DMS79 treated with DMSO at 0.1 percent for 48 hours (cell line): ENCODE data around the gene PPP2R2D.
"Not testable (repeated sequence)": the region's sequence is repeated elsewhere in the genome, so short reads cannot be mapped to it uniquely, and the experiment has no call there.

Experiments used
- DNase-seq: peaks from one replicate; lab custom pipeline; 2025; lab: John Stamatoyannopoulos, UW

PPP2R2D gene

DNA sequence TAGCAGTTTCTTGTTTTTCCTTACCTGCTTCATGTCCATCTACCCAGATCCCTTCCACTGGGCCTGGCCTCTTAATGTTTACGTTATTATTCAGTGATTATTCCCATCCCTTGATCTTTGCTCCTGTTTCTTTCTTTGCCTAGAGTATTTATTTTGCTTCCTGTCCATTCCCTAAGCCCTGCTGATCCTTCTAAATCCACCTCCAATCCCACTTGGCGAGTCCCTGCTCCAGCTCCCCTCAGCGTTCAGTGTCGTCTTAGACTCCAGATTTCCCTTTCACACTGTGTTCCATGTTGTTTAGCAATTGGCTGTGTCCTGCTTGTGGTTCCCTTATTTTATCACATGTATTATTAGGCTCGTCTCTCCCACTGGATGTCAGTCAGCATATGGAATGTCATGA lies 7.3 kb downstream of the PPP2R2D start:
- no peak for DNase-seq

GRCh38 chr10:131909014-131909808 lies 8.4 kb downstream of the PPP2R2D start:
- DNase-seq: no peak

DNA sequence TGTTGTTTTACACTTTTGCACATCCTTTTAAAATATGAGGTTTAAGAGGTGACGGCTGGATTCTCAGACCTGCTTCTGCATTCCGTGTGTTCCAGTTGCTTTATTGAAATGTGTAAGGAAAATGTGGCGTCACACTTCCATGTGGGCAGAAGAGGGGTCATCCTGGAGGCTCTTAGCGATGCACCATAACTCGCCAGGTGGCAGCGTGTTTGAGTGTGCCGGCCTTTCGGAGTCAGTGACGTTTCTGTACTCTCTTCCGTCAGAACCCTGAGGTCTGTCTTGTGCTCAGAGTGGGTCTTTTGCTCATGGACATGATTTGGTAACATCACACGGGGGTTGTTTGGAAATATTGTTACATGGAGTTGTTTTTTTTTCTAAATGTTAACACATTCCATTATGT lies 9.1 kb downstream of the PPP2R2D start:
- no peak for DNase-seq

DNA sequence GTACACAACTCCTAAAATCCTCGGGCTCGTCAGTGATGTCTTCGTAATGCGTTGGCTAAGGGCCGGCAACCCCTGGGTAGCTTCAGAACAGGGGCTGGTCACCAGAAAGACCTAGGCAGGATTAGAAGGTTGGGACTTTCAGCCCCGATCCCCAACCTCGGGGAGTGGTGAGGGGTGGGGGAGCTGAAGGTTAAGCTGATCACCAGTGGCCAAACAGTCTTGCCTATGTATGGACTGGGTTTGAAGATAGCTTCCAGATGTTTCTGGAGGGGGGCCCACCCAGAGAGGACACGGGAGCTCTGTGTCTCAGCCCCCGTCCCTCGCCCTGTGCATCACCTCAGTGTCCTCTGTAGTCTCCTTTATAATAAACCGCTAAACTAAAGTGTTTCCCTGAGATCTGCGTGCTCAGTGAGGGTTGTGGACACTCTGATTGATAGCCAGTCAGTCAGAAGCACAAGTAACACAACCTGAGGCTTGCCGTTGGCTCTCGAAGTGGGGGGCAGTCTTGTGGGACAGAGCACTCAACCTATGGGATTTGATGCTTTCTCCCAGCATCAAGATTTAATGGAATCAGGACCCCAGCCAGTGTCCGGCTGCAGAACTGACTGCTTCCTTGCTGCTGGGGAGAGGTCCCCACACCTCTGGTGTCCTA lies 10.0 kb downstream of the PPP2R2D start:
- DNase-seq: no peak

DNA sequence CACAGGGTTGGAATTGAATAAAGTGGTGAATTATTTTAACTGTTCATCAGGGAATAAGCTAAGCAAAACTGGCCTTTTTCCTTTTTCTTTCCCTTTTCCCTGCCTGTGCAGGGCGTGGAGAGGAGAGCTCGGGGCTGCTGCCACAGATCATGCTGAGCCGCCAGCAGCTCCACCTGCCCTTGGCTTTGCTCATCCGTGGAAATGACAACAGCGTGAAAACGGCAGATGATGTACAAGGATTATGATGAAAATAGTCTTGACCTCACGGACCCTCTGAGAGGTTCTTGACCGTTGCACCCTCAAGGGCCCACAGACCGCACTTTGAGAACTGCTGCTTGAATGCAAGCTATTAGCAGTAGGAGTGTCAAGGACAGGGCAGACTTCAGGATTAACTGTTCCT lies 10.6 kb downstream of the PPP2R2D start:
- DNase-seq: peak; percentile 3

DNA sequence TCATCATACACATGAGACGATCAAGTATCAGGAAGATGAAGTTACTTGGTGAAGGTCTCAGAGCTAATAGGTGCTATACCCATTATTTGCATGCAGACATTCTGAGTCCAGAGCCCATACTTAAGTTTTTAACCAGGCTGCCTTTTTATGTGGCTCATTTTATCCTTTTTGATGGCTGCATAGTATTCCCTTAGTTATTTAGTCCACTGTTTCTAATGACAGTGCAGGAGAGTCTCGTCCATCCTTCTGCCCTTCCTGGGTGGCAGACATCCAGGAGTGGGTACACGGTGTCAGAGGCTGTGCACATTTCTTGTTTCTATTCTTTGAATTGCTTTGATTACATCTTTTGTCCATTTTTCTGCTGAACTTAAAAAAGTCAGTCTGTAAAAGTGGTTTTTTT lies 11.8 kb downstream of the PPP2R2D start:
- DNase-seq: no peak

- no peak for DNase-seq
Observed at GRCh38 chr10:131915484-131915883, 14.7 kb downstream of the PPP2R2D start.

DNA sequence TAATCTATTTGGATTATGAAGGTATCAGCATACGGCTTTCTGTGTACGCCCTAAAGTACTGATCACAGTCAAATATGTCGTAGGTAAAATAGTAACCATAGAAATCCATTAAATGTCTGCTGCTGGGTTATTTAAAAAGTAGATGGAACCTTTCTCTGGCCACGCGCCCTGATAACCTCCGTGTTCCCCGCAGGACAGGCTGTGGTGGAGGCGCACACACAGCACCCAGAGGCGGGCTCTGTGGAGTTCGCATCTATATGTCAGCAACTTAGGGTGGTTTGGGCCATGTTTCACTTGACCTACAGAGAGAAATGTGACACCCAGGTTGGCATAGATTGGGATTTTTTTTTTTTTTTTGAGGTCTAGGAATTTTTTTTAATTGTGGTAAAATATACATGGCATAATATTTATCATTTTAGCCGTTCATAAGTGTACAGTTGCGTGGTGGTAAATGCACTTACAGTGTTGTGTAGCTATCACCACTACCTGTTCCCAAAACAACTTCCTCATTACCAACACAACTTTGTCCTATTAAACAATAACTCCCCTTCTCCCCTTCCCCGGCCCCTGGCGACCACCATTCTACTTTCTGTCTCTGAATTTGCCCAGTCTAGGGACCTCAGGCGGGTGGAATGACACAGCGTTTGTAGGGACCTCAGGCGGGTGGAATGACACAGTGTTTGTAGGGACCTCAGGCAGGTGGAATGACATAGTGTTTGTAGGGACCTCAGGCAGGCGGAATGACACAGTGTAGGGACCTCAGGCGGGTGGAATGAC lies 15.4 kb downstream of the PPP2R2D start:
- no peak for DNase-seq

DNA sequence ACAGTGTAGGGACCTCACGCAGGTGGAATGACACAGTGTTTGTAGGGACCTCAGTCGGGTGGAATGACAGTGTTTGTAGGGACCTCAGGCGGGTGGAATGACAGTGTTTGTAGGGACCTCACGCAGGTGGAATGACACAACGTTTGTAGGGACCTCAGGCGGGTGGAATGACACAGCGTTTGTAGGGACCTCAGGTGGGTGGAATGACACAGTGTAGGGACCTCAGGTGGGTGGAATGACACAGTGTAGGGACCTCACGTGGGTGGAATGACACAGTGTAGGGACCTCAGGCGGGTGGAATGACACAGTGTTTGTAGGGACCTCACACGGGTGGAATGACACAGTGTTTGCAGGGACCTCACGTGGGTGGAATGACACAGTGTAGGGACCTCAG lies 16.0 kb downstream of the PPP2R2D start:
- not testable (repeated sequence) for DNase-seq

DNA sequence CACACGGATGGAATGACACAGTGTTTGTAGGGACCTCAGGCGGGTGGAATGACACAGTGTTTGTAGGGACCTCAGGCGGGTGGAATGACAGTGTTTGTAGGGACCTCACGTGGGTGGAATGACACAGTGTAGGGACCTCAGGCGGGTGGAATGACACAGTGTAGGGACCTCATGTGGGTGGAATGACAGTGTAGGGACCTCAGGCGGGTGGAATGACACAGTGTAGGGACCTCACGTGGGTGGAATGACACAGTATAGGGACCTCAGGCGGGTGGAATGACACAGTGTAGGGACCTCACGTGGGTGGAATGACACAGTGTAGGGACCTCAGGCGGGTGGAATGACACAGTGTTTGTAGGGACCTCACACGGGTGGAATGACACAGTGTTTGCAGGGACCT lies 16.7 kb downstream of the PPP2R2D start:
- not testable (repeated sequence) for DNase-seq

- not testable (repeated sequence) for DNase-seq
Observed at GRCh38 chr10:131919461-131919860, 18.7 kb downstream of the PPP2R2D start.

DNA sequence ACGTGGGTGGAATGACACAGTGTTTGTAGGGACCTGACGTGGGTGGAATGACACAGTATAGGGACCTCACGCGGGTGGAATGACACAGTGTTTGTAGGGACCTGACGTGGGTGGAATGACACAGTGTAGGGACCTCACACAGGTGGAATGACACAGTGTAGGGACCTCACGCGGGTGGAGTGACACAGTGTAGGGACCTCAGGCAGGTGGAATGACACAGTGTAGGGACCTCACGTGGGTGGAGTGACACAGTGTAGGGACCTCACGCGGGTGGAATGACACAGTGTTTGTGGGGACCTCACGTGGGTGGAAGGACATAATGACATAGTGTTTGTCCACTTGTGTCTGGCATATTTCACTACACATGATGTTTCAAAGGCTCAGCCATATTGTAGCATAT lies 19.3 kb downstream of the PPP2R2D start:
- DNase-seq: no peak

DNA sequence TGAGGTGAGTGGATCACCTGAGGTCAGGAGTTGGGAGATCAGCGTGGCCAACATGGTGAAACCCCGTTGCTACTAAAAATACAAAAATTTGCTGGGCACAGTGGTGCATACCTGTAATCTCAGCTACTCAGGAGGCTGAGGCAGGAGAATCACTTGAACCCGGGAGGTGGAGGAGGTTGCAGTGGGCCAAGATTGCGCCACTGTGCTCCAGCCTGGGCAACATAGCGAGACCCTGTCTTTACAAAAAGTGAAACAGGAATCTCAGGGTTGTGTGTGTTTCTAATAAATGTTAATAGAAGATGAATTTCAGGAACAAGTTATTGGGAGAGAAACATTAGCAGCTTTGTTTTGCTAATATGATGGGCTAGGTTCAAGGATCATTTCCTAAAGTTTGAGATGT lies 19.9 kb downstream of the PPP2R2D start:
- DNase-seq: no peak

GRCh38 chr10:131921184-131921583 lies 20.4 kb downstream of the PPP2R2D start:
- DNase-seq: no peak

GRCh38 chr10:131923038-131923756 lies 22.4 kb downstream of the PPP2R2D start:
- DNase-seq: no peak

DNA sequence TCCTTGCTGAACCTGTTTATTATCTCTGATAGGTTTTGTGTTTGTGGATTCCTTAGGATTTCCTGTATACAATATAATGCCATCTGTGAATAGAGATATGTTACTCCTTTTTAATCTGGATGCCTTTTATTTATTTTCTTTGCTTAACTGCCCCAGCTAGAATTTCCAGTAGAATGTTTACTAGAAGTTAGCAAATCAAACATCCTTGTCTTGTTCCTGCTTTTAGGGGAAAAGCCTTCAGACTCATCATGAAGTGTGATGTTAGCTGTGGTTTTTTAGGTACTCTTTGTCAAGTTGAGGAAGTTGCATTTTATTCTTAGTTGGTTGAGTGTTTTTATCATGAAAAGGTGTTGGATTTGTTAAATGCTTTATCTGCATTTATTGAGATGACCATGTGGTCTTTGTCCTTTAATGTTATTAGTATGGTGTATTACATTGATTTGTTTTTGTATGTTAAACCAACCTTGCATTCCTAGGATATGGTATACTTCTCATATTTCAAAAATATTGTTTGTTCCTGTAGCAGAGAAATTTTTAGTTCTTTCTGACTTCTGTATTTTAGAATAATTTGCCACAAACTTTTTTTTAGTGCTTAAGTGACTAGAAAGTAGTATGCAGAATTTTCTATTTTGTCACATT lies 24.3 kb downstream of the PPP2R2D start:
- no peak for DNase-seq

GRCh38 chr10:131925716-131926115 lies 24.9 kb downstream of the PPP2R2D start:
- no peak for DNase-seq

- DNase-seq: no peak
Observed at GRCh38 chr10:131926253-131926652, 25.4 kb downstream of the PPP2R2D start.

DNA sequence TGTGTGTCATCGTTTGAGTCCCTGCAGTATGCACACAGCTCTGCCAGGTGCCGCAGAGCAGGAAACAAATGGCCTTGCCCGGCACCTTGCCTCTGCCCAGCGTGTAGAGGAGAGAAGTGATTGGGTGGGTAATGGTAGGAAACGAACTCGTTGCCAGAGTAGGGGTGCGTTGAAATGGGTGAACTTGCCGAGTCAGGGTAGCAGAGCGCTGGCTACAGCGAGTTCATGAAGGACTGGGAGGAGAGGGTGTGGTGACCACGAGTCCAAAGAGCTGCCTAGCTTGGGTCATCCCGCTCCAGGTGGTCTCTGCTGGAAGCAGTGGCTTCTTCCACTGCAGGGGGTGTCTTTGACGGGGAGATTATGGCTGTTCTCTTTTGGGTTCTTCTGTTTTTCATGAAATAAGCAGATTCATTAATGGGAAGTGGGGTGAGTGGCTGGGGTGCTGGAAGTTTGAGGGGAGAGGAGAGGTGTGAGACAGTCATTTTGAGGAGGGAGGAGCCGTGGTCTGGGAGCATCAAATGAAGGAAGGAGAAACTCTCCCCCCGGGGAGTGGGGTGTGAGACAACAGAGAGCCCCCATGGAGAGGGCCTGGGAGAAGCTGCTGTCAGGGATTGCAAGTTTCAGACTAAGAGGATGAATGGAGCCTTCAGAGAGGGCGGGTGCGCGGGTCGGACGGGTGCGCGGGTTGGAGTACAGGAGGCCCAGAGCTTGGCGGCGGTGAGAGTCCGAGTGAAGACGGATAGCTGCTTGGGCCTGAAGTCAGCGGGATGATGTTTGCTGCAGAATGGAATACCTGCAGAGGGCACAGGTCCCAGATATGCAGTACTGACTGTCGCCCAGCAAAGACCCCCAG lies 26.2 kb downstream of the PPP2R2D start:
- no peak for DNase-seq

DNA sequence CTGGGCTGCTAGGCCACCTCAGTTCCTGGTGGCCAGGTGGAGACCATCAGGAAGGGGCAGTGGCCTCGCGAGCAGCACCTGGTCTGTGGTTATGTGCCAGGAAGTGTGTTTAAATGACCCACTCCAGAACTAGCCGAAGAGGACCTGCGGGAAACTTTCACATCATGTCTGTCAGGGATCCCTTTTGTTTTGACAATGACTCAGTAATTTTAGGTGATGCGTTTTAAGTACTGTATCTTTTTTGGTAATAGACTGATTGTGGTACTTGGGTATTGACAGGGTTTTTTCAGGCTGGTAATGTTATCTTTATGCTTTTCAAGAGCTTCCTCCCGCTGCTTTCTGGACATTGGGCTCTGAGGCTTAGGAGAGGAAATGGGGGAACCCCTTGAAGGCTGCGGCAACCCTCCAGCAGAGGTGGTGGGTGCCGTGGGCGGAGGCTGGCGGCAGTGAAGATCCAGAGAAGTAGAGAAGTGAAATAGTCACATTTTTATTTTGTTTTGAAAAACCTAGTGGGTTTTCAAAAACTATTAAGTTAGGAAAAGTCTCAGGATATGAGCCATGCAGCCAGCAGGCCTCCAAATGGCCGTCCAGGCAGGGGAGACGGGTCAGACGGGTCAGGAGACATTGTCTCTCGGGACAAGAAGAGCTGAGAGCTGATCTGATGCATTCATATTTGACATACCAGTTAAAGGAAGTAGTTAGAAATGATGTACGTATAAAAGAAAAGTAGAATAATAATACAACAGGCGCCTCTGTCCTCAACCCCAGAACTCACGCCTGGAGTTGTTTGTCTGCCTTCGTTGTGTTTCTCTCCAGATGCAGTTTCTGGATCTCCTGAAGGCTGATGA lies 27.7 kb downstream of the PPP2R2D start:
- DNase-seq: no peak
